Panc1 (cell line): ENCODE measurements around the gene MAML1. TPM values are rescaled to one million over a fixed set of nuclear protein-coding genes. Genes with fewer than 3 reads are reported as not detected.

Experiments used
- ATAC-seq: fragments of 200-7000 bp; cut with Tn5 transposase; 2 replicates; pipeline ENCODE4 v1.9.1; 2020; ENCODE audit warnings: mild to moderate bottlenecking, moderate library complexity
- BruUV-seq: library from RNA; stranded (reverse); fragments of 400-500 nt; replicated peaks from 2 replicates; lab custom pipeline; 2021; lab: Mats Ljungman, UMichigan
- CTCF ChIA-PET: fragments of 300-600 bp; sonication (Branson Sonifier 250); formaldehyde crosslinking; loops from one replicate; lab custom pipeline; 2022; ENCODE audit warnings: antibody characterized with exemption; lab: Charles Lee
- POLR2A ChIA-PET: fragments of 300-600 bp; sonication (Branson Sonifier 250); formaldehyde crosslinking; loops from one replicate; lab custom pipeline; 2022; ENCODE audit warnings: antibody characterized with exemption; lab: Charles Lee
- DNase-seq: peaks from one replicate; pipeline ENCODE4 v3.0.0-alpha.2; 2010; ENCODE audit warnings: low read depth, low spot score
- H3K27ac ChIP-seq: 2 replicates; pipeline ENCODE4 v1.5.1; 2011; ENCODE audit warnings: mild to moderate bottlenecking, low read length, inconsistent platforms
- H3K27me3 ChIP-seq: fragments of 200-500 bp; sonication (Bioruptor generic); 2 replicates; pipeline ENCODE4 v1.6.0; 2014; ENCODE audit warnings: low read length, inconsistent platforms; ENCODE audit not compliant: control insufficient read depth, insufficient read depth
- H3K36me3 ChIP-seq: fragments of 200-500 bp; sonication (Bioruptor generic); 2 replicates; pipeline ENCODE4 v1.5.1; 2014; ENCODE audit warnings: inconsistent platforms, mild to moderate bottlenecking, low read length, moderate library complexity; ENCODE audit not compliant: control insufficient read depth, insufficient read depth
- H3K4me1 ChIP-seq: 2 replicates; pipeline ENCODE4 v1.5.1; 2011; ENCODE audit warnings: inconsistent platforms, mild to moderate bottlenecking, low read length, moderate library complexity; ENCODE audit not compliant: control insufficient read depth, insufficient read depth
- H3K4me3 ChIP-seq, 2 experiments: 2 replicates each; pipeline ENCODE4 v1.5.1; 2011 to 2012; ENCODE audit warnings: low read depth in 2 of 2, low read length in 2 of 2, mild to moderate bottlenecking in 2 of 2, inconsistent platforms in 1 of 2, moderate library complexity in 1 of 2
- H3K9me3 ChIP-seq: fragments of 200-500 bp; sonication (Bioruptor generic); 2 replicates; pipeline ENCODE4 v1.5.1; 2014; ENCODE audit warnings: low read depth, mild to moderate bottlenecking, inconsistent platforms, low read length, moderate library complexity; ENCODE audit not compliant: control insufficient read depth, insufficient read depth
- POLR2AphosphoS5 ChIP-seq: IDR thresholded peaks from 2 replicates; pipeline ENCODE4 v1.6.1; 2012; ENCODE audit warnings: mild to moderate bottlenecking, low read depth, low read length, moderate library complexity
- SIN3A ChIP-seq: IDR thresholded peaks from 2 replicates; pipeline ENCODE4 v1.6.1; 2012; ENCODE audit warnings: low read depth, mild to moderate bottlenecking, low read length, moderate library complexity, borderline replicate concordance; ENCODE audit not compliant: insufficient read depth
- TCF7L2 ChIP-seq: IDR thresholded peaks from 2 replicates; pipeline ENCODE4 v1.6.1; 2011; ENCODE audit warnings: mild to moderate bottlenecking, low read depth, low read length, inconsistent platforms
- in situ Hi-C: cut with HindIII; loops from 2 replicates; pipeline ENCODE4 v1.10.0; 2016; ENCODE audit warnings: low sequenced_read_pairs, low pct_unique_long_range_greater_than_20kb
- intact Hi-C: fragments of 100-400 bp; cut with micrococcal nuclease; formaldehyde crosslinking; loops from one replicate; pipeline ENCODE4 v1.10.0; 2022; ENCODE audit not compliant: unreplicated experiment
- total RNA-seq: library from RNA; stranded (reverse); gene quantifications from one replicate; pipeline ENCODE4 v1.2.1, GENCODE V29; 2021; ENCODE audit not compliant: unreplicated experiment
- TF ChIP-seq, protein P1 (sequence below): fragments of 450-650 bp; IDR thresholded peaks from 2 replicates; pipeline ENCODE4 v1.5.1; 2017; ENCODE audit warnings: mild to moderate bottlenecking
- TF ChIP-seq, protein P2 (sequence below), 2 experiments: IDR thresholded peaks; 2 replicates each; pipeline ENCODE4 v1.6.1; 2011 to 2012; ENCODE audit warnings: low read depth in 2 of 2, control low read depth in 1 of 2, low read length in 1 of 2, mild to moderate bottlenecking in 1 of 2, moderate library complexity in 1 of 2; ENCODE audit not compliant: insufficient read depth in 1 of 2

The MAML1 gene
- total RNA-seq, 1 experiment from 2014 or later = 31.3 TPM

DNA sequence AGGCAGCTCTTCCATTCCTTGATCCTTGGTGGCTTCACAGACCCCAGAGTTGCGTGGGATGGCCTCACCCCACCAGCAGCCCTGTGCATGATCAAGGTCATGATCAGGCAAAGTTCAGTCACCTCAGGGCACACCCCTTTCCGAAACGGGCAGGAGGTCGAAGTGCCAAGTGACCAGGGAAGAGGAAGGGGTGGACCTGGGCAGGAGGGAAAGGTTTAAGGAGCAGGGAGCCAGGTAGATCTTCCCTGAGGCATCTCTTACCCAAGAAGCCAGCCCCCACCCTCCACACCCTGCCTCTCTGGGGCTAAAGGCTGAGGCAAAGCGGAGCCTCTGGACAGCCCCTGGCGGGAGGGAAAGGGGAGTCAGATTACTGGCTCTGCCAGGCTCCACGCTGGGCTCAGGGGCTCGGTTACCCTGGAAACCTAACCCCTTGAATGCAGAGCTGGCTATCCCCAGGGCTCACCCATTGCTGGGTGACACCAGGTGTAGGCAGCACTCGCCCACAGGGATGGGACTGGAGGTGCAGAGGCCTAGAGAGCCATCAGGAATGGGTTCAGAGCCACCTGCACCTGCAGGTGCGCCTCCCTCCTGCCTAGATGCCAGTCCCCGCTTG, 70.4 kb downstream of the MAML1 start:
- BruUV-seq = no TSS peak
- peak overlapping the region; percentile 72 for H3K27ac ChIP-seq

DNA sequence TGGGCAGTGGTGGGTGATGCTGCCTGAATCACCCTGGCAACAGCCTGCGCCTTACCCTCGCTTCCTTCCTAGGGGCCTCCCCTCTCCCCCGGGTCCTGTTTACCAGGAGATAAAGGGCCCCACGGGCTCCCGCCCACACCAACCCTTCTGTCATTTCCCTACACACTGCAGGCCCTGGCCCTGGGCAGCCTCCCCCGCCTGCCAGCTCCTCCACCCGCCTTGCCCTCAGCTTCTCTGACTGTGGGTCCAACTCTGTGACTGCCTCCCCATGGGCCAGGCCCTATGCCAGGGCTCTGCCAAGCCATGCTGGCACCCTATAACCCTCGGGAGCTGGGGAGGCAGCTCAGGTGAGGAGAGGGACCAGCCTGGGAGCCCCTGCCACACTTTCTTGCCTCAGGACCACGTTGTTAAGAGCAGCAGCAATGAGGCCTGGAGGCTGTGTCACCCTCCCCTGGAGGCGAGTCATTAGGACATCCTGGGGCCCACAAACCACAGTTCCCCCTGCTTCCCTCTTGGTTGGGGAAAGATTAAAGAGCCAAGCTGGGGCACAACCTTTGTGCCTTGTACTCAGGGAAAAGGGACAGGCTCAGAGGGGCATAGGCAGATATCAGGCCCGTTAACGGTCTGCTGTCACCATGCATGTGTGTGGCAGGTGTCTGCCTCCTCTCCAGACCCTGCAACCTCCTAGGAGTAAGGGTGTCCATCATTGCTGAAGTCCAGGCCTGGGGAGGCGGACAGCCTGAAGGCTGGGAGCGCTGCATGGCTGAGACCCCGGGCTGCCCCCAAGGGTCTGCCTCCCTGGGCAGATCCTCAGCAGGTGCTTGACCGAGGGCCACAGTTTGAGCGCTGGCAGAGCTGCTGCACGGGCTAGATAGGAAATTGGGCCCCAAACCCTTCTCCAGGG, 71.3 kb downstream of the MAML1 start:
- peak overlapping the region; percentile 81 for H3K27ac ChIP-seq
- ChIA-PET POLR2A (interaction anchor here (0.6 kb wide), 1 partner anchor 15 kb away, joined by 11 read pairs; no protein-coding TSS in a partner anchor), CTCF (interaction anchor here (0.6 kb wide), 1 partner anchor 504 kb away, joined by 3 read pairs; no protein-coding TSS in a partner anchor)
- DNase-seq (no peak), ATAC-seq (no peak)
- peaks cover 7% of the 10 kb centered on the region for H3K36me3 ChIP-seq
- no peaks in the 10 kb centered on the region for H3K9me3 ChIP-seq
- H3K4me3 ChIP-seq = peak overlapping the region in 1 of 2 experiments; percentile 79; a peak in 2 of 4 replicates
- in situ Hi-C loops (no loop called here), intact Hi-C loops (no loop called here)
- BruUV-seq = no TSS peak
- H3K27me3 ChIP-seq = no peaks in the 10 kb centered on the region
- peaks cover 30% of the 10 kb centered on the region for H3K4me1 ChIP-seq
- no peak for TF ChIP-seq SIN3A
- TF ChIP-seq TCF7L2 = no peak
- TF ChIP-seq, protein P1, sequence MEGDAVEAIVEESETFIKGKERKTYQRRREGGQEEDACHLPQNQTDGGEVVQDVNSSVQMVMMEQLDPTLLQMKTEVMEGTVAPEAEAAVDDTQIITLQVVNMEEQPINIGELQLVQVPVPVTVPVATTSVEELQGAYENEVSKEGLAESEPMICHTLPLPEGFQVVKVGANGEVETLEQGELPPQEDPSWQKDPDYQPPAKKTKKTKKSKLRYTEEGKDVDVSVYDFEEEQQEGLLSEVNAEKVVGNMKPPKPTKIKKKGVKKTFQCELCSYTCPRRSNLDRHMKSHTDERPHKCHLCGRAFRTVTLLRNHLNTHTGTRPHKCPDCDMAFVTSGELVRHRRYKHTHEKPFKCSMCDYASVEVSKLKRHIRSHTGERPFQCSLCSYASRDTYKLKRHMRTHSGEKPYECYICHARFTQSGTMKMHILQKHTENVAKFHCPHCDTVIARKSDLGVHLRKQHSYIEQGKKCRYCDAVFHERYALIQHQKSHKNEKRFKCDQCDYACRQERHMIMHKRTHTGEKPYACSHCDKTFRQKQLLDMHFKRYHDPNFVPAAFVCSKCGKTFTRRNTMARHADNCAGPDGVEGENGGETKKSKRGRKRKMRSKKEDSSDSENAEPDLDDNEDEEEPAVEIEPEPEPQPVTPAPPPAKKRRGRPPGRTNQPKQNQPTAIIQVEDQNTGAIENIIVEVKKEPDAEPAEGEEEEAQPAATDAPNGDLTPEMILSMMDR = no peak

More for the DNA sequence above, 70.4 kb downstream of the MAML1 start:
- Histone ChIP-seq H3K27me3 (no peaks in the 10 kb centered on the region), H3K9me3 (no peaks in the 10 kb centered on the region), H3K4me3 (no peak overlapping the region; a peak in 1 of 4 replicates), H3K36me3 (peaks cover 7% of the 10 kb centered on the region), H3K4me1 (peaks cover 30% of the 10 kb centered on the region)
- POLR2A ChIA-PET = interaction anchor here (0.6 kb wide), 1 partner anchor 16 kb away, joined by 11 read pairs; no protein-coding TSS in a partner anchor
- ATAC-seq = no peak
- no peak for DNase-seq
- intact Hi-C loops (no loop called here), in situ Hi-C loops (no loop called here)
- TF ChIP-seq, protein P2, sequence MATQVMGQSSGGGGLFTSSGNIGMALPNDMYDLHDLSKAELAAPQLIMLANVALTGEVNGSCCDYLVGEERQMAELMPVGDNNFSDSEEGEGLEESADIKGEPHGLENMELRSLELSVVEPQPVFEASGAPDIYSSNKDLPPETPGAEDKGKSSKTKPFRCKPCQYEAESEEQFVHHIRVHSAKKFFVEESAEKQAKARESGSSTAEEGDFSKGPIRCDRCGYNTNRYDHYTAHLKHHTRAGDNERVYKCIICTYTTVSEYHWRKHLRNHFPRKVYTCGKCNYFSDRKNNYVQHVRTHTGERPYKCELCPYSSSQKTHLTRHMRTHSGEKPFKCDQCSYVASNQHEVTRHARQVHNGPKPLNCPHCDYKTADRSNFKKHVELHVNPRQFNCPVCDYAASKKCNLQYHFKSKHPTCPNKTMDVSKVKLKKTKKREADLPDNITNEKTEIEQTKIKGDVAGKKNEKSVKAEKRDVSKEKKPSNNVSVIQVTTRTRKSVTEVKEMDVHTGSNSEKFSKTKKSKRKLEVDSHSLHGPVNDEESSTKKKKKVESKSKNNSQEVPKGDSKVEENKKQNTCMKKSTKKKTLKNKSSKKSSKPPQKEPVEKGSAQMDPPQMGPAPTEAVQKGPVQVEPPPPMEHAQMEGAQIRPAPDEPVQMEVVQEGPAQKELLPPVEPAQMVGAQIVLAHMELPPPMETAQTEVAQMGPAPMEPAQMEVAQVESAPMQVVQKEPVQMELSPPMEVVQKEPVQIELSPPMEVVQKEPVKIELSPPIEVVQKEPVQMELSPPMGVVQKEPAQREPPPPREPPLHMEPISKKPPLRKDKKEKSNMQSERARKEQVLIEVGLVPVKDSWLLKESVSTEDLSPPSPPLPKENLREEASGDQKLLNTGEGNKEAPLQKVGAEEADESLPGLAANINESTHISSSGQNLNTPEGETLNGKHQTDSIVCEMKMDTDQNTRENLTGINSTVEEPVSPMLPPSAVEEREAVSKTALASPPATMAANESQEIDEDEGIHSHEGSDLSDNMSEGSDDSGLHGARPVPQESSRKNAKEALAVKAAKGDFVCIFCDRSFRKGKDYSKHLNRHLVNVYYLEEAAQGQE (IDR thresholded peaks at IDR 0.05; ENCODE audit: insufficient read depth in 1 of 2, low read depth in 2 of 2, low read length in 1 of 2) = no peak
- TF ChIP-seq POLR2AphosphoS5 = 0 out of 2 replicates have a peak, but pooled peaks have one; percentile 9
- CTCF ChIA-PET = interaction anchor here (0.6 kb wide), 1 partner anchor 503 kb away, joined by 3 read pairs; no protein-coding TSS in a partner anchor
